ENCODE results near the gene OR51I1. TPM values are rescaled to one million over a fixed set of nuclear protein-coding genes. Genes with fewer than 3 reads are reported as not detected.

The OR51I1 gene
- total and polyA plus RNA-seq, 2 experiments from 2014 or later = not detected

GRCh38 chr11:5443835-5444393 is 2.6 kb upstream of the OR51I1 start:
- Histone ChIP-seq H3K4me2 (no peak overlapping the region), H3K9me2 (replicated peaks; ENCODE audit: insufficient read depth) (no peaks in the 10 kb centered on the region), H3K9me3 (ENCODE audit: low read depth) (no peaks in the 10 kb centered on the region), H3K79me2 (no peaks in the 10 kb centered on the region), H3K4me3 (no peak overlapping the region), H3K27me3 (peaks cover 8% of the 10 kb centered on the region), H4K20me1 (ENCODE audit: insufficient read depth, poor library complexity, severe bottlenecking) (no peaks in the 10 kb centered on the region), H3K4me1 (ENCODE audit: insufficient read depth) (no peaks in the 10 kb centered on the region), H2AFZ (no peak overlapping the region), H3K27ac (no peak overlapping the region), H3K36me3 (replicated peaks; ENCODE audit: insufficient read depth, low read depth) (no peaks in the 10 kb centered on the region)
- 62% methylated on average over 2 of the region's 2 CpGs for WGBS (ENCODE audit: low lambda C conversion rate, missing lambda C conversion rate)
- DNase-seq (ENCODE audit: low spot score) = no peak
- TF ChIP-seq EZH2phosphoT487 (IDR thresholded peaks at IDR 0.05; ENCODE audit: low read depth, severe bottlenecking, unreplicated experiment) (no peak), CTCF (IDR thresholded peaks at IDR 0.05; ENCODE audit: poor library complexity) (no peak), EZH2 (IDR thresholded peaks at IDR 0.05; ENCODE audit: borderline replicate concordance) (no peak)

- WGBS (ENCODE audit: low lambda C conversion rate, missing lambda C conversion rate) = 56% methylated on average over 3 of the region's 3 CpGs
- H4K20me1 ChIP-seq (ENCODE audit: insufficient read depth, poor library complexity, severe bottlenecking) = no peaks in the 10 kb centered on the region
- no peaks in the 10 kb centered on the region for H3K27me3 ChIP-seq
- no peaks in the 10 kb centered on the region for H3K9me3 ChIP-seq (ENCODE audit: low read depth)
- H3K4me1 ChIP-seq (ENCODE audit: insufficient read depth) = no peaks in the 10 kb centered on the region
- H2AFZ ChIP-seq = no peak overlapping the region
- no peak overlapping the region for H3K27ac ChIP-seq
- DNase-seq (ENCODE audit: low spot score) = no peak
- no peak for TF ChIP-seq EZH2 (IDR thresholded peaks at IDR 0.05; ENCODE audit: borderline replicate concordance)
- TF ChIP-seq CTCF (IDR thresholded peaks at IDR 0.05; ENCODE audit: poor library complexity) = no peak
- no peak for TF ChIP-seq EZH2phosphoT487 (IDR thresholded peaks at IDR 0.05; ENCODE audit: low read depth, severe bottlenecking, unreplicated experiment)
- no peaks in the 10 kb centered on the region for H3K36me3 ChIP-seq (replicated peaks; ENCODE audit: insufficient read depth, low read depth)
- no peaks in the 10 kb centered on the region for H3K9me2 ChIP-seq (replicated peaks; ENCODE audit: insufficient read depth)
- H3K79me2 ChIP-seq = no peaks in the 10 kb centered on the region
- no peak overlapping the region for H3K4me2 ChIP-seq
- H3K4me3 ChIP-seq = no peak overlapping the region
These were observed 18.2 kb downstream of the OR51I1 start for GRCh38 chr11:5423131-5423530.

- no peak within 1 kb of the TSS for H3K27ac ChIP-seq
- DNase-seq (ENCODE audit: low spot score) = no peak
- H3K4me3 ChIP-seq = no peak within 1 kb of the TSS
- TF ChIP-seq EZH2 (IDR thresholded peaks at IDR 0.05; ENCODE audit: borderline replicate concordance) = no peak
- TF ChIP-seq EZH2phosphoT487 (IDR thresholded peaks at IDR 0.05; ENCODE audit: low read depth, severe bottlenecking, unreplicated experiment) = no peak
- no peak for TF ChIP-seq CTCF (IDR thresholded peaks at IDR 0.05; ENCODE audit: poor library complexity)
- H3K36me3 ChIP-seq (replicated peaks; ENCODE audit: insufficient read depth, low read depth) = no peaks in the 10 kb centered on the region
- H3K79me2 ChIP-seq = no peaks in the 10 kb centered on the region
- 87% methylated on average over 1 of the region's 1 CpG for WGBS (ENCODE audit: low lambda C conversion rate, missing lambda C conversion rate)
- H3K4me1 ChIP-seq (ENCODE audit: insufficient read depth) = no peaks in the 10 kb centered on the region
- H3K9me2 ChIP-seq (replicated peaks; ENCODE audit: insufficient read depth) = no peaks in the 10 kb centered on the region
- no peaks in the 10 kb centered on the region for H3K9me3 ChIP-seq (ENCODE audit: low read depth)
- H3K4me2 ChIP-seq = no peak within 1 kb of the TSS
- no peaks in the 10 kb centered on the region for H3K27me3 ChIP-seq
- no peaks in the 10 kb centered on the region for H4K20me1 ChIP-seq (ENCODE audit: insufficient read depth, poor library complexity, severe bottlenecking)
- H2AFZ ChIP-seq = no peak within 1 kb of the TSS
These were observed 19.5 kb downstream of the OR51I1 start, which contains the start of gene OR51Q1 for GRCh38 chr11:5421811-5422210. Gene OR51Q1 (plus strand): TSS chr11:5422111. CDS start chr11:5422201, 90 bp downstream.
